HG02610 (cell line): ENCODE data around the gene DNER.
"Not testable (repeated sequence)": the region's sequence is repeated elsewhere in the genome, so short reads cannot be mapped to it uniquely, and the experiment has no call there.

ENCODE experiments used
- ATAC-seq: cut with Tn5 transposase; IDR thresholded peaks from one replicate; pipeline ENCODE4 v1.9.1; 2021; ENCODE audit warnings: mild to moderate bottlenecking, moderate library complexity; ENCODE audit not compliant: unreplicated experiment

DNER gene

GRCh38 chr2:229350117-229350805 lies 364.1 kb downstream of the DNER start:
- ATAC-seq = no peak

- no peak for ATAC-seq
These were observed 366.2 kb downstream of the DNER start for GRCh38 chr2:229348128-229348527.

GRCh38 chr2:229346816-229347540 lies 367.4 kb downstream of the DNER start:
- no peak for ATAC-seq

- no peak for ATAC-seq
These were observed 369.4 kb downstream of the DNER start for GRCh38 chr2:229344955-229345354.

GRCh38 chr2:229344151-229344551 lies 370.2 kb downstream of the DNER start:
- no peak for ATAC-seq

GRCh38 chr2:229343661-229344060 lies 370.7 kb downstream of the DNER start:
- ATAC-seq = no peak

GRCh38 chr2:229342376-229342775 lies 372.0 kb downstream of the DNER start:
- no peak for ATAC-seq

- ATAC-seq = no peak
These were observed 374.1 kb downstream of the DNER start for GRCh38 chr2:229340086-229340760.

GRCh38 chr2:229339618-229340017 lies 374.7 kb downstream of the DNER start:
- no peak for ATAC-seq

GRCh38 chr2:229339171-229339570 lies 375.2 kb downstream of the DNER start:
- not testable (repeated sequence) for ATAC-seq

GRCh38 chr2:229335877-229336346 lies 378.4 kb downstream of the DNER start:
- ATAC-seq = no peak

- ATAC-seq = no peak
These were observed 379.0 kb downstream of the DNER start for GRCh38 chr2:229335330-229335729.

- no peak for ATAC-seq
These were observed 383.4 kb downstream of the DNER start for GRCh38 chr2:229330952-229331351.

- ATAC-seq = no peak
These were observed 394.8 kb downstream of the DNER start for GRCh38 chr2:229319558-229319957.

GRCh38 chr2:229314117-229314516 lies 400.2 kb downstream of the DNER start:
- ATAC-seq = no peak

- no peak for ATAC-seq
These were observed 400.8 kb downstream of the DNER start for GRCh38 chr2:229313591-229313990.
